OCI-LY7 (cell line): Measurements from ENCODE around the gene COQ9. TPM values are rescaled to one million over a fixed set of nuclear protein-coding genes. Genes with fewer than 3 reads are reported as not detected.

Experiments used
- BruUV-seq: library from RNA; stranded (reverse); fragments of 400-500 nt; replicated peaks from 2 replicates; lab custom pipeline; 2021; lab: Mats Ljungman, UMichigan
- CTCF ChIA-PET: fragments of 300-600 bp; sonication (Branson Sonifier 250); formaldehyde crosslinking; loops from one replicate; lab custom pipeline; 2022; ENCODE audit warnings: antibody characterized with exemption; ENCODE audit not compliant: unreplicated experiment; lab: Charles Lee
- POLR2A ChIA-PET: fragments of 300-600 bp; sonication (Branson Sonifier 250); formaldehyde crosslinking; loops from one replicate; lab custom pipeline; 2022; ENCODE audit warnings: antibody characterized with exemption; lab: Charles Lee
- DNase-seq: peaks from one replicate; pipeline ENCODE4 v3.0.0-alpha.2; 2015; ENCODE audit warnings: low spot score
- H2AFZ ChIP-seq: fragments of 200-600 bp; sonication (generic), shearing (Covaris generic); 2 replicates; pipeline ENCODE4 v1.6.1; 2014; ENCODE audit warnings: mild to moderate bottlenecking, antibody characterized with exemption, low read length, moderate library complexity
- H3K27ac ChIP-seq: fragments of 200-600 bp; sonication (generic); 2 replicates; pipeline ENCODE4 v1.5.1; 2014; ENCODE audit warnings: mixed run types, low read depth, mild to moderate bottlenecking, moderate library complexity, low read length, inconsistent platforms; ENCODE audit not compliant: poor library complexity, severe bottlenecking
- H3K36me3 ChIP-seq: fragments of 200-600 bp; sonication (generic); 2 replicates; pipeline ENCODE4 v1.6.1; 2014; ENCODE audit warnings: mild to moderate bottlenecking, antibody characterized with exemption, low read length, moderate library complexity, mixed read lengths; ENCODE audit not compliant: insufficient read depth
- H3K4me1 ChIP-seq: fragments of 200-600 bp; sonication (generic); 2 replicates; pipeline ENCODE4 v1.5.1; 2014; ENCODE audit warnings: mild to moderate bottlenecking, low read length; ENCODE audit not compliant: insufficient read depth, poor library complexity, severe bottlenecking
- H3K4me2 ChIP-seq: fragments of 200-600 bp; sonication (generic); 2 replicates; pipeline ENCODE4 v1.6.1; 2014; ENCODE audit warnings: mild to moderate bottlenecking, low read length
- H3K4me3 ChIP-seq: fragments of 200-600 bp; sonication (generic); 2 replicates; pipeline ENCODE4 v1.5.1; 2014; ENCODE audit warnings: mild to moderate bottlenecking, low read depth, low read length; ENCODE audit not compliant: poor library complexity, severe bottlenecking
- H3K79me2 ChIP-seq: fragments of 200-600 bp; sonication (generic); 2 replicates; pipeline ENCODE4 v1.6.1; 2016; ENCODE audit warnings: low read depth, mild to moderate bottlenecking, low read length, moderate library complexity, mixed read lengths; ENCODE audit not compliant: insufficient read depth
- H3K9me2 ChIP-seq: fragments of 200-600 bp; sonication (generic); 2 replicates; pipeline ENCODE4 v1.6.1; 2016; ENCODE audit warnings: mild to moderate bottlenecking, low read length, mixed read lengths; ENCODE audit not compliant: insufficient read depth
- H3K9me3 ChIP-seq: fragments of 200-600 bp; sonication (generic); 2 replicates; pipeline ENCODE4 v1.6.1; 2014; ENCODE audit warnings: mild to moderate bottlenecking, mixed run types, low read length, mixed read lengths
- H4K20me1 ChIP-seq: fragments of 200-600 bp; sonication (generic); 2 replicates; pipeline ENCODE4 v1.6.1; 2014; ENCODE audit warnings: mild to moderate bottlenecking, antibody characterized with exemption, low read length, moderate library complexity, mixed read lengths; ENCODE audit not compliant: insufficient read depth
- EZH2phosphoT487 ChIP-seq: fragments of 200-600 bp; sonication (generic); IDR thresholded peaks from 2 replicates; pipeline ENCODE4 v1.6.1; 2018; ENCODE audit warnings: low read depth, borderline replicate concordance, mild to moderate bottlenecking, mixed run types, antibody characterized with exemption, low read length, moderate library complexity, mixed read lengths
- intact Hi-C: fragments of 100-400 bp; cut with micrococcal nuclease; formaldehyde crosslinking; loops from one replicate; pipeline ENCODE4 v1.10.0; 2022; ENCODE audit not compliant: unreplicated experiment
- total RNA-seq, 2 experiments: library from RNA; depleted of rRNA in 1 of 2; stranded (reverse); fragments of >200 nt in 1 of 2; shearing (Covaris generic) in 1 of 2; gene quantifications; 2 replicates each; pipeline ENCODE4 v1.2.3, GENCODE V29; 2014 to 2022
- TF ChIP-seq, protein P1 (sequence below): fragments of 200-600 bp; sonication (generic); conservative IDR thresholded peaks from 2 replicates; pipeline ENCODE4 v1.5.1; 2014; ENCODE audit warnings: mild to moderate bottlenecking, antibody characterized with exemption, low read length, moderate library complexity, mixed read lengths

Gene COQ9
- total RNA-seq, 2 experiments from 2014 or later, result 30.5 to 45.2 TPM

DNA sequence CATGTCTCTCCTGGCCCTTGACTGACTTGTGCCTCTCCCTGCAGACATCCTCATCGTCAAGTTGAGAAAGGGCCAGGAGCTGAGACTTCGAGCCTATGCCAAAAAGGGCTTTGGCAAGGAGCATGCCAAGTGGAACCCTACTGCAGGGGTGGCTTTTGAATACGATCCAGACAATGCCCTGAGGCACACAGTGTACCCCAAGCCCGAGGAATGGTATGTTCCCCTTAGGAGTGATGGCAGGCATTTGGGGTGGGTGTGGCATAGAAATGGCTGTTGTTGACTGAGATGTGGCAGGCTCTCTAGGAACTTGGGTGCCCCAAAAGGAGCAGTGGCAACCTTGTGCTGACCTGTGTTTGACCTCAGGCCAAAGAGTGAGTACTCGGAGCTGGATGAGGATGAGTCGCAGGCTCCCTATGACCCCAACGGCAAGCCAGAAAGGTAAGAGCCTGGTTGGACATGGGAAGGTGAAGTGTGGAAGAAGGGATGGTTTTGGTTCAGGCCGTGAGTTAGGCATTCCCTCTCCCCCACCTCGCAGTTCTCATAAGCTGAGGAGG lies 22.7 kb downstream of the COQ9 start:
- no peak for DNase-seq
- no peak overlapping the region for H3K4me2 ChIP-seq
- H4K20me1 ChIP-seq, result no peaks in the 10 kb centered on the region
- H3K4me3 ChIP-seq, result no peak overlapping the region
- BruUV-seq, result no TSS peak
- no peaks in the 10 kb centered on the region for H3K79me2 ChIP-seq
- peaks cover 13% of the 10 kb centered on the region for H3K4me1 ChIP-seq
- no peak overlapping the region for H2AFZ ChIP-seq
- H3K9me2 ChIP-seq, result no peaks in the 10 kb centered on the region
- TF ChIP-seq, protein P1, sequence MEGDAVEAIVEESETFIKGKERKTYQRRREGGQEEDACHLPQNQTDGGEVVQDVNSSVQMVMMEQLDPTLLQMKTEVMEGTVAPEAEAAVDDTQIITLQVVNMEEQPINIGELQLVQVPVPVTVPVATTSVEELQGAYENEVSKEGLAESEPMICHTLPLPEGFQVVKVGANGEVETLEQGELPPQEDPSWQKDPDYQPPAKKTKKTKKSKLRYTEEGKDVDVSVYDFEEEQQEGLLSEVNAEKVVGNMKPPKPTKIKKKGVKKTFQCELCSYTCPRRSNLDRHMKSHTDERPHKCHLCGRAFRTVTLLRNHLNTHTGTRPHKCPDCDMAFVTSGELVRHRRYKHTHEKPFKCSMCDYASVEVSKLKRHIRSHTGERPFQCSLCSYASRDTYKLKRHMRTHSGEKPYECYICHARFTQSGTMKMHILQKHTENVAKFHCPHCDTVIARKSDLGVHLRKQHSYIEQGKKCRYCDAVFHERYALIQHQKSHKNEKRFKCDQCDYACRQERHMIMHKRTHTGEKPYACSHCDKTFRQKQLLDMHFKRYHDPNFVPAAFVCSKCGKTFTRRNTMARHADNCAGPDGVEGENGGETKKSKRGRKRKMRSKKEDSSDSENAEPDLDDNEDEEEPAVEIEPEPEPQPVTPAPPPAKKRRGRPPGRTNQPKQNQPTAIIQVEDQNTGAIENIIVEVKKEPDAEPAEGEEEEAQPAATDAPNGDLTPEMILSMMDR, result no peak
- no peak for TF ChIP-seq EZH2phosphoT487
- CTCF ChIA-PET, result no interaction called here
- H3K9me3 ChIP-seq, result no peaks in the 10 kb centered on the region
- POLR2A ChIA-PET, result no interaction called here
- intact Hi-C loops, result no loop called here
- peaks cover 74% of the 10 kb centered on the region for H3K36me3 ChIP-seq
- no peak overlapping the region for H3K27ac ChIP-seq

DNA sequence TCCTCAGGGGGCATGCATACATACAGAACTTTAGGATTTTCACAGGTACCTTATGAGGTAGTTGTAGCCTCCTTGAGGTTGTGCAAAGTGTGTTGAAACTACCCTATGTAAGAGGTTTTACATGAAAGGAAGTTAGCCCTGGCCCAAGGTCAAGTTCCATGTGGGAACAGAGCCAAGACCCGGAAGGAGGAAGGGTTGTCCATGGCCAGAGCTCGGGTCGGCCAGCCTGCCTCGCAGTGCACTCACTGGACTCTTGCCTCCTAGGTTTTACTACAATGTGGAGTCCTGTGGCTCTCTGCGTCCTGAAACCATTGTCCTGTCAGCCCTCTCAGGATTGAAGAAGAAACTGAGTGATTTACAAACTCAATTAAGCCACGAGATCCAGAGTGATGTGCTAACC lies 23.4 kb downstream of the COQ9 start:
- CTCF ChIA-PET, result no interaction called here
- no peaks in the 10 kb centered on the region for H3K9me3 ChIP-seq
- H3K4me2 ChIP-seq, result no peak overlapping the region
- no peak overlapping the region for H3K4me3 ChIP-seq
- no peaks in the 10 kb centered on the region for H3K79me2 ChIP-seq
- no peak for DNase-seq
- H3K27ac ChIP-seq, result no peak overlapping the region
- POLR2A ChIA-PET, result no interaction called here
- no TSS peak for BruUV-seq
- intact Hi-C loops, result no loop called here
- no peak for TF ChIP-seq EZH2phosphoT487
- TF ChIP-seq, protein P1, result no peak
- no peaks in the 10 kb centered on the region for H4K20me1 ChIP-seq
- no peak overlapping the region for H2AFZ ChIP-seq
- no peaks in the 10 kb centered on the region for H3K9me2 ChIP-seq
- peaks cover 67% of the 10 kb centered on the region for H3K36me3 ChIP-seq
- peaks cover 20% of the 10 kb centered on the region for H3K4me1 ChIP-seq

DNA sequence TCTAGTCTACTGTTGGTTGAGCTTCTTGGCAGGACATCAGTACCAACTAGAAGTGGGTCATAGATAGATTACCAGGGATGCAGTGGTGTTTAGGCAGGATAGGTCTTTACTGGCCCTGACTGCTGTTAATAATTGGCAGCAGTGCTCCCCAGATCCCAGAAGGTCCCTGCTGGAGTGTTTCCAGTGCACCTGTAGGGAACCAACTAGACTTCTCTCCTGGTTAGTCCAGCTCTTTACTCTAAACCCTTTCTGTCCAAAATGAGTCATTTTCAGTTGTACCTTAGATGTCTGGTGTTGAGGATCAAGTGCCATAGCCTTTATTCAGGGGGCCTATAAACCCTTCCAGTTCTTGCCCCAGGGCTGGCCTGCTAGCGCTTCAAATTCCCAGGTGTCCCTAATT lies 23.9 kb downstream of the COQ9 start:
- intact Hi-C loops, result no loop called here

More for the DNA sequence above, 23.9 kb downstream of the COQ9 start:
- H3K9me2 ChIP-seq, result no peaks in the 10 kb centered on the region
- no peaks in the 10 kb centered on the region for H3K79me2 ChIP-seq
- H3K27ac ChIP-seq, result no peak overlapping the region
- DNase-seq, result no peak
- no peak for TF ChIP-seq EZH2phosphoT487
- TF ChIP-seq, protein P1, result no peak
- H4K20me1 ChIP-seq, result no peaks in the 10 kb centered on the region
- no peak overlapping the region for H3K4me2 ChIP-seq
- no peak overlapping the region for H2AFZ ChIP-seq
- peaks cover 62% of the 10 kb centered on the region for H3K36me3 ChIP-seq
- CTCF ChIA-PET, result no interaction called here
- no peaks in the 10 kb centered on the region for H3K9me3 ChIP-seq
- no peak overlapping the region for H3K4me3 ChIP-seq
- BruUV-seq, result no TSS peak
- H3K4me1 ChIP-seq, result peaks cover 25% of the 10 kb centered on the region
- POLR2A ChIA-PET, result no interaction called here
